Suppressor macrophage treated with lipopolysaccharide for 4 hours (primary cell): ENCODE data around the gene SRBD1.

Experiments
- DNase-seq: peaks from one replicate; pipeline ENCODE4 v3.0.0-alpha.2; 2020

Gene SRBD1, protein sequence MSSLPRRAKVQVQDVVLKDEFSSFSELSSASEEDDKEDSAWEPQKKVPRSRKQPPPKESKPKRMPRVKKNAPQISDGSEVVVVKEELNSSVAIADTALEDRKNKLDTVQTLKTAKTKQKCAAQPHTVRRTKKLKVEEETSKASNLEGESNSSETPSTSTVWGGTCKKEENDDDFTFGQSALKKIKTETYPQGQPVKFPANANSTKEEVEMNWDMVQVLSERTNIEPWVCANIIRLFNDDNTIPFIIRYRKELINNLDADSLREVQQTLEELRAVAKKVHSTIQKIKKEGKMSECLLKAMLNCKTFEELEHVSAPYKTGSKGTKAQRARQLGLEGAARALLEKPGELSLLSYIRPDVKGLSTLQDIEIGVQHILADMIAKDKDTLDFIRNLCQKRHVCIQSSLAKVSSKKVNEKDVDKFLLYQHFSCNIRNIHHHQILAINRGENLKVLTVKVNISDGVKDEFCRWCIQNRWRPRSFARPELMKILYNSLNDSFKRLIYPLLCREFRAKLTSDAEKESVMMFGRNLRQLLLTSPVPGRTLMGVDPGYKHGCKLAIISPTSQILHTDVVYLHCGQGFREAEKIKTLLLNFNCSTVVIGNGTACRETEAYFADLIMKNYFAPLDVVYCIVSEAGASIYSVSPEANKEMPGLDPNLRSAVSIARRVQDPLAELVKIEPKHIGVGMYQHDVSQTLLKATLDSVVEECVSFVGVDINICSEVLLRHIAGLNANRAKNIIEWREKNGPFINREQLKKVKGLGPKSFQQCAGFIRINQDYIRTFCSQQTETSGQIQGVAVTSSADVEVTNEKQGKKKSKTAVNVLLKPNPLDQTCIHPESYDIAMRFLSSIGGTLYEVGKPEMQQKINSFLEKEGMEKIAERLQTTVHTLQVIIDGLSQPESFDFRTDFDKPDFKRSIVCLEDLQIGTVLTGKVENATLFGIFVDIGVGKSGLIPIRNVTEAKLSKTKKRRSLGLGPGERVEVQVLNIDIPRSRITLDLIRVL

DNA sequence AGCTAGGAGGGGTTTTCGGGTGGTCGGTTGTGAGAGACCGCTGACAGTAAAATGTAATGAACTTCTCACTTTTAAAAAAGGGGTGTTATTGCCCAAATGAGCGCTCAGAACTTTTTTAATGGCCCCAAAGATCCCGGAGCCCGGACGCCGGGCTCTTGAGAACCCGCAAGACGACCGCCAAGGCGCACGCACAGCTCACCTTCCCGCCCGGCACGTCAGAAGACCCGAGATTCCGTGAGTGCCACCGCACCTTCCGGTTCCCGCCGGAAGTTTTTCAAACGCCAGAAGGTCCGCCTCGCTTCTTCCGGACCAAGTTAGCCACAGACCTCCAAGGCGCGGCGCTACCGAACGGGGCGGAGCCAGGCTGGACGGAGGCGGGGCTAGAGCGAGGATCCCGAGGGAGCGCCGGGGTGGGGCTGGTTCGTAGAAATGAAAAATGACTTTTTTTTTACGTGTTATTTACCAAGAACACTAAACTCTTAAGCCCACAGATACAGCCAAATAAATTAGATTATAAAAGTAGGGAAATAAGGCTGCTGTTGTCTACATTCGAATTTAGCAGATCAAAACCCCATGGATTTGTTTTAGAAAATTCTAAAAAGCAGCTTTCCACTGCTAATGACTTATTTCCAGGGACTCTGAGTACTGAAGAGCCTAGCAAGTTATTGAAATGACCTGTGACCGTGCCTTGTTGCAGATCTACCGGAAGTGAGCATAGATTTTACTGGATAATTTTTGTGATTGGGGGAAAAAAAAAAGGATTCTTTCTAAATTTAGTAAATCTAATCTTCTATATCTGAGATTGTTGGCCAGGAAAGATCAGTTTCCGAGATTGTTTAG, at the start of gene SRBD1:
TSS of gene SRBD1 (minus strand) at position 248 of the 840 bp plus-strand sequence. CDS start 5,826 bp downstream, outside the sequence.
- DNase-seq = peak; percentile 97

DNA sequence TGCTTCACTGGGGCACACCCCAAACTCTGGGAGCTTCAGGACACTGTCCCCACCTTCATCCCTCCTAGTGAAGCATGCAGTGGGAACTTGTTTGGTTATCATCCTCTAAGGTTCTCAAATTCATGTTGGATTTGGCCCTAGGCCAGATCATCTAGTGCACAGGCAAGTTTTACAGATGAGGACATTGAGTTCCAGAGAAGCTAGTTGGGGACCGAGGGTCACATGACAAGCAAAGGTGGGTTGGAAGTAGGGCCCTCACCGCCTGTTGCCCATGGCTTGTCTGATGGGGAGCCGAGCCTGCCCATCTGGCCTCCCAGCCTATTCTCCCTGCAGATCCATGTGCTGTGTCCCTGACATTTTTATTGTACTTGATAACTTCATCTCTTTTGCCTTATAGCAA, 43.2 kb upstream of the SRBD1 start:
- DNase-seq = no peak

DNA sequence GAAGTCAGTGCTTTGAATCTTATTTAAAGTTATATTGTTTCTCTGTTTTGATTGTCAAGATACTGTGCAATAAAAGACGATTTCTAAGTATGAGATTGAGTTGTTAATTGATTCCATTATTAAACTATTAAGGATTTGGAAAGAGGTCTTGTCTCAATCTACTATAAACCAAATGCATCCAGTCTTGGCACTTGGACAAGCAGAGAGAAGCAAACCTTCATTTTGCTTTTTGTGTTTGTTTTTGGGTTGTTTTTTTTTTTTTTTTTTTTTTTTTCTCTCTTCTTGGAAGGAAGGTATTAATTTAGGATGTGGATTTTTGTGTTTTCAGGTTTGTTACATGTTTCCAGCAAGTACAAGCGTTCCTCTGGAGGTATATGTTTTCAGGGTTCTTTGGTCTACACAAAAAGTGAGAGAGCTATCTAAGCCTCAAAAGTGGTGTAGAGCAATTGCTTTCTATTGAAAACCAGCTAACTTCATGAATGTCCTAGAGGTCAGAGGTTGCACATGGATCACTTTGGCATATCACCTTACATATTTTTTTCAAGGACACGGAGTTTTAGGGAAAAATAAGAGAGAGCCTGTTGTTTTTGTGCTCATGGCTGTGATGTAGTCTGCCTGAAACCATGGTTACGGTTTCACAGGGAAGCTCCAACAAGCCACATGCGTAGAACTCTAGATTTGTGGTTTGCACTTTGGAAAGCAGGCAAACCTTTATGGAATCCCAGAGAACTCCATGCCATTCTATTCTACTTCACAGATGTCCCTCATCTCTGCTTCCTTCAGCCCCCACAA, 42.3 kb upstream of the SRBD1 start:
- DNase-seq = peak; percentile 26

DNA sequence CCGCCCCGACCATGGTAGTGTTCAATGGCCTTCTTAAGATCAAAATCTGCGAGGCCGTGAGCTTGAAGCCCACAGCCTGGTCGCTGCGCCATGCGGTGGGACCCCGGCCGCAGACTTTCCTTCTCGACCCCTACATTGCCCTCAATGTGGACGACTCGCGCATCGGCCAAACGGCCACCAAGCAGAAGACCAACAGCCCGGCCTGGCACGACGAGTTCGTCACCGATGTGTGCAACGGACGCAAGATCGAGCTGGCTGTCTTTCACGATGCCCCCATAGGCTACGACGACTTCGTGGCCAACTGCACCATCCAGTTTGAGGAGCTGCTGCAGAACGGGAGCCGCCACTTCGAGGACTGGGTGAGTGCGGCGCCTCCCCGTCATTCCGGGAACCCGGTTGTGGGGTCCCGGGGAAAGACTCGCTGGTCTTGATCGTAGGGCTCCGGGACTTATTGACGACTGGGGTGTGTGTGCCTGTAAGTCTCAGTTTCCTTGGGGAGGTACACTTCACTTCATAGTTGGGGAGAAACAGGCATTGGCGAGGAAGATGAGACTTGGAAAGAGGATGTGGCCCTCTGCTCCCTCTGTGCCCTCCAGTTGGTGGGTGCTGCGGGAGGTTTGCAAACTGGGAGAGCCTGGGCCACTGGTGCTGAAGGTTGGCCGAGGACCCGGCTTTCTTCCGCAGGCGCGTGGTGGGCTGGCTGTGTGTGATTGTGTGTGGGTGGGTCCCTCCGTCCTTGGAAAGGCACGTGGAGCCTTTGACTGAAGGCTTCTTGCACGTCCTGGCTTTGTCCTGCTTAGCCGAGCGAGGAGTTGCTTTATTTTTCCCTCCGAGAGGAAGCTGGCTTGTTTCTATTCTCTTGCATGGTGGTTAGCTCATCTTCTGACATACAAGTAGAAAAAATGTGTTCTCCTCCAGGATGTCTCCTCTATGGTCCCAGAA, 41.3 kb upstream of the SRBD1 start:
- DNase-seq = peak; percentile 71

DNA sequence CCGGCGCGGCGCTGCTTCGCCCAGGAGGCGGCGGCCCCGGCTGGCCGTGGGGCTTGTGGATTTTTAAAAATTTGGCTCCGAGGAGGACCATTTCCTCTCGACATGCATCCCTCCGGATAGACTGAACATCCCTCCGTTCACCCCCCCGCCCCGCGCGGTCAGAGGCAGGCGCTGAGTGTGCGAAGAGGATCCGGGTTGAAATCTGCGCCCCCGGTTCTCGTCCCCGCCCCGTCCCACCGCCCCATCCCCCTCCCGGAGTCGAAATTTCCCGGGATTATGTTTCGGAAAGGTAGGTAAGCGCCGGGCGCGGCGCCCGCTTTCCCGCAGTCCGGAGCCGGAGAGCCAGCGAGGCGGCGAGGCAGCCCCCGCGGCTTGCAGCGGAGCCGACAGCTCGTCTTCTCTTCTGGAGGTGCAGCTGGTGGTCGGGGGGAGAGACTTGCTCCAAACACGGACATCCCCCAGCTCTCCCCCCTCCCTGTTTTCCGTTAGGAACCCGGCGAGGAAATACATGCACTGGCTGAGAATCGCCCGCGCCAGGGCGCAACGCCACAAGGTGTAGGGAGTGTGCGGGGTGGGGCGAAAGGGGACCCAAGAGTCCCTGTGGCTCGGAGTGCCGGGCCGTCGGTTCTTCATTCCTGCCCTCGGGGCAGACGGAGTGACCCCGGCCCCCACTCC, 40.5 kb upstream of the SRBD1 start, which contains the start of gene PRKCE:
TSS of gene PRKCE (plus strand) at position 261 of the 675 bp plus-strand sequence.
- peak; percentile 19 for DNase-seq

DNA sequence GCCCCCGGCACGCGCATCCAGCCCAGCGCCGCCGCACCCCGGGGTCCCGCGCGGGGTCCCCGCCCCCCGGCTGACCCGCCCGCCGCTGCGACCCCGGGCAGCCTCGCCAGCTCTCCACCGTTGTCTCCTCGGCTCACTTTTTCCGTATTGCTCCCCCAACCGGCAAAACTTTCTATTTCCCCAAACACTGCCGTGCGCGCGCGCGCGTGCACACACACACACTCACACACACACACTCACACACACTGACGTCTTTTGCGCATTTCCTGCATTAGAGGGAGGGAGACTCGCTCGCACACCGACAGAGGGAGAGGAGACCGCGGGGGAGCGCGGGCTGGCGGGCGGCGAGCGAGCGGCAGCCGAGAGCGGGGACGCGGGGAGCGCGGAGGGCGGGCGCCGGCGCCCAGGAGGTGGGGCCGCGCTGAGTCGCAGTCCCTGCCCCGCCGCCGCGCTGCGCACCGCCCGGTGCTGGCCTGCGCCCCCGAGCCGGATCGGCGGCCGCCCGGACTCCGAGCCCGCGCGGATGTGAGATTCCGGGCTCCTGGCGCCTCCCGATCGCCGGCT, 39.9 kb upstream of the SRBD1 start:
- DNase-seq = peak; percentile 96

DNA sequence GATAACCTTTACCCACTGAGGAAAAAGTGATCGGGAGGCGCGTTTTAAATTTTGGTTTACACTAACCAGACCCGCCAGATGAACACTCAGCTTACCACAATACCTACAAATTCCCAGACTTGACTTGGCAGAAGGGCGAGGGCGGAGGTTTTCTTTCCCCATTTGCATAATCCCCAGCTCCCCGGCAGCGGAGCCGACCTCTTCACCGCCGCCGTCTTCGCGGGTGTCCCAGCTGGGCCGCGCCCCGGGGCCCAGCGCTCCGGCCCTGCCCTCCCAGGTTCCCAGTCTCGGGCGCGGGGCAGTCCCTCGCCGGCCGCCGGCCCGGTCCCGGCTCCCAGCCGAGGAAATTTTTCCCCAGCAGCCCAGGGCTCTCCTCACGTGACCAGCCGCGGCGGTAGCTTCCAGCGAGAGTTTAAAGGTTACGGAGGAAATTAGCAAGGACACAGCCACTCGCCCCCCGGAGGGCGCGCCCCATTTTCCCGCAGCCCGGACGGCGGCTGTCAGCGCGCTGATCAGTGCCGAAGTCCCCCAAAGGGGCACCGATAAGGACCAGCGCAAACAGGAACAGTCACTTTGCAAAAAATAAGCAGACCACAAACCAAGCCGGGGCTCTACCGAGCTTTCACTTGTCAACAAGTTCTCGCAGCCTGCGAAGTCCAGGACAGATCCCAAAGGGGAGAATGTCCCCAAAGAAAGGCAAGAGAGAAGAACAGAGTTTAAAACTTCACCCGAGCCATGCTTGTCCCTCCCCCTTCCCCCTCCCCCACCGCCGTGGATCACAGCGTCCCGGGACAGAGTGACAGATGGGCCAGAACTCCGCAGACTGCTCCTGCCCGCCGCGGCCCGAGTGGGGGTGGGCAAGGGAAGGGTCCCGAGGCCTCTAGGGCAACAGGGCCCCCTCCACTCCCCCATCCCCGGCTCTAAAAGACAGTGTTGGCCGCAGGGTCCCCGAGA, 39.1 kb upstream of the SRBD1 start:
- DNase-seq = peak; percentile 75

DNA sequence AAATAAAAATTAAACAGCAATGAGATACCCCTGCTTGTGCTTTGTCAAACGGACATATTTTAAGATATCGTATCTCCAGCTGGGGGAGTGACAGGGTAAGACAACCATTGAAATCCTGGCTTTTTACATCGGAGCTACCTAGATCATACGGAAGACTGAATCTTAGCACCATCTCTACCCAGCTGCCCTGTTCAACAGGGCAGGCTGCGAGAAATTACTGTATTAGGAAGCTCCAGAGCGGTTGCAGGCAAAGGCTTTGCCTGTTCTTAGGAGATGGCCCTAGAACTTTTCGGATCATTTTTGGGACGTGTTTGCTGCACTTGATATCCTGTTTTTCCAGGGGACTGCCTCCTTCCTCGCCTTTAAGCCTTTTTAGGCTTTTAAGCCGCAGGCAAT, 38.4 kb upstream of the SRBD1 start:
- peak; percentile 22 for DNase-seq

DNA sequence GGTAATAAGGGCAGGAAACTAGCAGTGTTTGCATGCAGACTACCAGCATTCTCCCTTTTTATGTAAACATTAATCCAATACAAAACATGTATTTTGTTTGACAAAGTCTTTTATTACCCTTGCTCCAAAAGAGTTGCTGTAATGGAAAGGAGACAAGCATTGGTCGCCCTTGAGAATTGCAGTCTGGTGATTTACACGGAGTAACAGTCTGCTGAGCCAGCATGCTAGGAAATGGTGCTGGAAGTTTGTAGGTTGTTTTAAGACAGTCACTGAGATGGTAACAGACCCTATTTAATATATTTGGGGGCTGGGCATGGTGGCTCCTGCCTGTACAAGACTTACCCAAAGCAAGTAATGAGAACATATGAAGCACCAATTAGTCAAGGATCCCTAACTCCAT, 37.6 kb upstream of the SRBD1 start:
- DNase-seq = no peak

DNA sequence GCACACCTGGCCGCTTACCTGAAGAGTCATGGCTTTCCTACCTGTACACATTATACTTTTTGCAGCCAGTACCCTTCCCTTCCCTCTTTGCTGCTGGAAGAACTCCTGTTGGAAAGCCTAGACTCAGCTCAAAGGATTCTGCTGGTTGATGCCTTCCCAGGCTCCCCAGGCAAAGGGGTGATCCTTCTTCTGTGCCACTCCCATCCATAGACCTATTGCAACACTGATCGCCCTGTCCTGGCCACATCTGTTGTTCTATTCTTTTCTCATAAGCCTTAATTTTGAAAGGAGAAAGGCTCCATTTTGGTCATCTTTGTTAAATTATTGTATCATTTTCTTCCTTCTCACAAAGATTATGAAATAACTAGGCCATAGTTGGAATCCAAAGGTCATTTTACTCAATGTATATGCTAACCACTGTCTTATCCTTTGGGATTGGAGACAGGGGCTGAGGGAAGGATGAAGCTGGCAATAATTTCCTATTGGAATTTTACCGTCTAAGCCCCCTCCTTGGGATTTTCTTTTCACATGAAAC, 37.0 kb upstream of the SRBD1 start:
- DNase-seq = no peak

DNA sequence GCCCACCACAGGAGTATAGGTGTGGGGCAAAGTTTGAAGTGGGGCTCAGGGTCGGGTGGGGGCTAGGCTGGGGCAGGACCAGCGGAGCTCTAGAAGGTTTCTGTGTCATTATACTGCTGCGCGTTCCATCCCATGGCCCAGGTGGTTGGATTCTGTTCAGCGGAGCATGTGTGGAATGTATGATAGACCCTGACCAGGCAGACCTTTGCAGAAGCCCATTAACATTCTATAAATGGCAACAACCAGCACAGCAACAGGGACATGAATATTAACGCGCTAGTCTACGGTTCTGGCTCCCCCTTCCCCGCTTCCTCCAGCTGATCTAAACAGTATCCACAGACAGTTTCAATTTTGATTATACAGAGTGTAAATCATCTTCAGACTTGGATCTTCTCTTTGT, 36.3 kb upstream of the SRBD1 start:
- DNase-seq = no peak

DNA sequence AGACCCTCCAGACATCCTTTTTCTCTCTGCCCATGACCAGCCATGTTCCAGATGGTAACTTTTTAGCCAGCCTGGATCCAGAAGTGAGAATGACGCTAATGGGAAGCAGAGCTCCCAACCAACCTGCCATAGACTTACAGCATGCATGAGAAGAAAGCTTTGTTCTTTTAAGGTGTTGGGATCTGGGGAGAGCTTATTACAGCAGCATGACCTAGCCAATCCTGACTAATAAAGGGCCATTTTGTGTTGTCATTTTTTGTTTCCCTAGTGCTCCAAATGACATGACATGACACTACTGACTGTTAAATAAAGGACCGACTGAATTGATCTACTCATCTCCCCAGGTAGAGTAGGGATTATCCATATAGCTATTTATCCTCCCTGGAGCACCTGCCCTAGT, 35.2 kb upstream of the SRBD1 start:
- DNase-seq = no peak

DNA sequence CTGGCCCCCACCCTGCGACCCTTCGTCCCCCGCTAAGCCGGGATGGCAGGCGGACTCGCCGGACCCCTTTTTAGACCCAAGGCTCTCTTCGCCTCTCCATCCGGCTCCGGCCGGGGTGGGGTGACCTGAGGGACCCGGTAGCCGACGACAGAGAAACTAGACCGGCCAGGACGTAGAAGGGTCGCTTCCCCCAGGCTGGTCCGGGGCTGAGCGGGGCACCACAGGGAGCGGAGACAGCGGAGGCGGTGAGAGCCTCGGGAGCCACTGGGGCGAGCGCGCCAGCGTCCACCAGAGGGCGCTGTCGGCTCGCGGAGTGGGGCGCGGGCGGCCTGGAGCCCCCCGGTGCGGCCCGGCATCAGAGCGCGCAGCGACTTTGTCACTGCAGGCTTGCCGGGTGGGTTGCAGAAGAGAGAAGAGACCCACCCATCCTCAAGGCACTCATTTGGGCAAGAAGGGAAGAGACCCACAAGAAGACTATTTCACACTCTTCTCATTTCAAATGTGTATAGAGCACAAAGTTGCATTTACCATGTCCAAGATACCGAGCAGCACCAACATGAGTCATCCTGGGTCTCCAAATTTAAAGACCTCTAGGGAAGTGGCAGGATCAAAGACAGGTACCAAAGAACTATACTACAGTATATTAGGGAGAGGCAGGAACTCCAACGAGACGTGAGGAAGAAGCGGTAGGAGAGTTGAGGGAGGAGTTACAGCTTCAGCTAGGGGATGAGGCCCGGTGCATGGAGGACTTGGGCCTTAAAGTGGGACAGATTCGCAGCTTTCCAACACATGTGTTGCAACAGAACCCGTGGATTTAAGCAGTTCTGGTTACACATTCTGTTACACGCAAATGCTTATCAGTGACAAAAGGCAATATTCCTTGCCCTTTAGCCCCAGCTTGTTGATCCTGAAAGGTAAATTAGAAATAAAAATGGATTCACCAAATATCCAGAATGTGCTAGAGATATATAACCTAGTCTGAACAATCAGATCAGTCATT, 32.8 kb upstream of the SRBD1 start:
- peak; percentile 87 for DNase-seq

DNA sequence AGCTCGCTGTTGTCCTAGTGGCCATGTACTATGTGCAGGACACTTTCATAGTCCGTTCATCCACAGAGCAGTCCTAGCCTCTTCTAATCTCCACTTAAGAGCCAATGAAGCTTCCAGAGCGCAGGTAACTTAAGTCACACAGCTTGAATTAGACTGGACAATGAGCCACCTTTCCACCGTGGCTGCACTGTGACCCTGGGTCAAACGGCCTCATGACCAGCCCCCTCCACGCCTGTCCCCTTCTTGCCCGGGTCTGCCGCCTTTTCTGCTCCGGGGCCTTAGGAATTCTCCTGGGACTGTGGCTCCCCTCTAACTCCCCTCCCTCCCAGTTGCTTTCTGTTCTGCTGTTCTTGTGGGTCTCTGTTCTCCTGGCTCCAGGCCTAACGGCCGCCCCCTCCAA, 32.0 kb upstream of the SRBD1 start:
- DNase-seq = no peak

DNA sequence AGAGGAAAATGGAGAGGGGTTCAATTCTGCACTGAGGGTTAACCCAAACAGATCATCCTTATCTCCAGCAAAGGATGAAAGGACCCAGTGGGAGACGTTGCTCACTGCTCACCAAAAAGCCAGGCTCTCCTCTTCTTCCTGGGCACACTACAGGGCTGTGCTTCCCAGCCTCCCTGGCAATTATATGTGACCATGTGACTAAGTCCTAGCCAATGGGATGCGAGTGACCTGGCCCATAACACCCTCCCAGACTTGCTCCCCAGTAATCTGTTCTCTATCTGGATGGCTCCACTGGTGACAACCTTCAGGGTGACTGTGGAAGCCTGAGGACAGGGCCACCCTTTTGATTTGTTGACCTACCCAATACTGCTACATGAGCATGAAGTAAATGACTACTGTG, 29.5 kb upstream of the SRBD1 start:
- DNase-seq = no peak

DNA sequence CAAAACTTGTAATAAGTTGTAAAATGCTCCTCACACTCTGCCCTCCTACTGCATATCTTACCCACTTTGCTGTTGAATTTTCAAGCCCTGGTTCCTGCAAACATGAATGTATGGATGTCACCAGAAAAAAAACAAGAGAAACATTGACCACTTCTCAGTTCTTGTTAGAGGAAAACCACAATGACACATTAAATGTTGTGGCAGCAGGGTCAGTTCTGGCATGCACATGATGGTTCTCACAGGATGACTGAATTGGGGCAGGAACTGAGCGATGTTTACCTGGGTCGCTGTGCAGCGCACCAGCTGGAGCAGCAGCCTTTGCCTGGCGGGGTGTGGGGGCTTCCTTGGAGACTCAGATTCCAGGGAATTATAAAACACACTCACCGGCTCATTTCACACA, 26.4 kb upstream of the SRBD1 start:
- peak; percentile 75 for DNase-seq

DNA sequence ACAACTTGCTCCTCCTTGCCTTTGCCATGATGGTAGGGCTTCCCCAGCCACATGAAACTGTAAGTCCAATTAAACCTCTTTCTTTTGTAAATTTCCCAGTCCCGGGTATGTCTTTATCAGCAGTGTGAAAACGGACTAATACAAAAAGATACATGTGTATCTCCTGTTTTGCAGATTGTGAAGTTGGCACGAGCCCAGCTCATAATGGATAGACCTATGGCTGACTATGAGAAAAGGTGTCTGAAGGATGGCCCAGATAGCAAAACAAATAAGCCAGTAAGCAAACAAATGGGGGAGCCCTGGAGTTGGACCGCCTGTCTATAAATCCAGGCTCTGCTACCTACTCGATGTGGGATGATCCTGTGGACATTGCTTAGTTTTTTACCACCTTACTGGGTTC, 24.9 kb upstream of the SRBD1 start:
- DNase-seq = no peak
